ENCODE measurements around the gene TRIM65.

The TRIM65 gene

GRCh38 chr17:75909051-75909811, 12.5 kb upstream of the TRIM65 start:
- TF ChIP-seq EZH2phosphoT487 (IDR thresholded peaks at IDR 0.05; ENCODE audit: borderline replicate concordance, low read length): no peak
- no peak for TF ChIP-seq CTCF (IDR thresholded peaks at IDR 0.05; ENCODE audit: low read depth, low read length, poor library complexity, severe bottlenecking)
- H3K4me3 ChIP-seq (ENCODE audit: low read length): no peak overlapping the region
- H3K27ac ChIP-seq (ENCODE audit: low read depth, low read length): no peak overlapping the region
- H3F3A ChIP-seq (ENCODE audit: control insufficient read depth, insufficient read depth): 0 out of 2 replicates have a peak, but pooled peaks cover 3% of the 10 kb centered on the region
- H4K20me1 ChIP-seq (ENCODE audit: control insufficient read depth, insufficient read depth, low read depth, low read length): no peaks in the 10 kb centered on the region
- no peaks in the 10 kb centered on the region for H3K9me3 ChIP-seq (ENCODE audit: control insufficient read depth, insufficient read depth, low read length)
- H3K27me3 ChIP-seq (ENCODE audit: control insufficient read depth, low read length): no peaks in the 10 kb centered on the region
- no peak overlapping the region for H3K4me2 ChIP-seq (ENCODE audit: low read length)
- peaks cover 10% of the 10 kb centered on the region; the same call in 1 of the 2 replicates for H3K36me3 ChIP-seq (ENCODE audit: control insufficient read depth, low read length)
- peaks cover 8% of the 10 kb centered on the region for H3K4me1 ChIP-seq (ENCODE audit: control insufficient read depth, low read length)
- peaks cover 3% of the 10 kb centered on the region for H3K79me2 ChIP-seq (ENCODE audit: control insufficient read depth, low read length)
- H3K9me2 ChIP-seq (replicated peaks; ENCODE audit: control insufficient read depth, low read length): no peaks in the 10 kb centered on the region

DNA sequence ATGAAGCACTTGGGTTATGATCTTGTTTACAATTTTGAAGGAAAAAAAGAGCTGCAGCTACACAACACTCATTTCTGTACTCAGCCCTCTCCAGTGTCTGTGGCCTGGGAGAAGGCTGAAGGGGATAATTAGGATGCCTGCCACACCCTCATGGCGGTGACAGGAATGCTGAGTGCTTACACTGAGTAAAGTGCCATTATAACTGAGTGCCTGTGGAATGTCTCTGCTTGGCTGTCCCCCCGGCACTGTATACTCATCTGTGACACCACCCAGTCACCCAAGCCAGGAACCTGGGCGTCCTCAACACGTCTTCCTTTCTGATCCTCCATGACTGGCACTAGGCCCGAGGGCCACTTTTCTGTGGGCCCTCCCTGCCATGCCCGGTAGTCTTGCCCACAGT, 11.4 kb upstream of the TRIM65 start:
- Histone ChIP-seq H3K4me1 (ENCODE audit: control insufficient read depth, low read length) (peaks cover 16% of the 10 kb centered on the region), H3K9me2 (replicated peaks; ENCODE audit: control insufficient read depth, low read length) (no peaks in the 10 kb centered on the region), H3K79me2 (ENCODE audit: control insufficient read depth, low read length) (peaks cover 14% of the 10 kb centered on the region), H3F3A (ENCODE audit: control insufficient read depth, insufficient read depth) (0 out of 2 replicates have a peak, but pooled peaks cover 3% of the 10 kb centered on the region), H3K36me3 (ENCODE audit: control insufficient read depth, low read length) (peaks cover 14% of the 10 kb centered on the region; the same call in 1 of the 2 replicates), H3K9me3 (ENCODE audit: control insufficient read depth, insufficient read depth, low read length) (no peaks in the 10 kb centered on the region), H3K27me3 (ENCODE audit: control insufficient read depth, low read length) (no peaks in the 10 kb centered on the region), H3K4me3 (ENCODE audit: low read length) (no peak overlapping the region), H3K4me2 (ENCODE audit: low read length) (no peak overlapping the region), H4K20me1 (ENCODE audit: control insufficient read depth, insufficient read depth, low read depth, low read length) (no peaks in the 10 kb centered on the region), H3K27ac (ENCODE audit: low read depth, low read length) (no peak overlapping the region)
- no peak for TF ChIP-seq EZH2phosphoT487 (IDR thresholded peaks at IDR 0.05; ENCODE audit: borderline replicate concordance, low read length)
- TF ChIP-seq CTCF (IDR thresholded peaks at IDR 0.05; ENCODE audit: low read depth, low read length, poor library complexity, severe bottlenecking): no peak

DNA sequence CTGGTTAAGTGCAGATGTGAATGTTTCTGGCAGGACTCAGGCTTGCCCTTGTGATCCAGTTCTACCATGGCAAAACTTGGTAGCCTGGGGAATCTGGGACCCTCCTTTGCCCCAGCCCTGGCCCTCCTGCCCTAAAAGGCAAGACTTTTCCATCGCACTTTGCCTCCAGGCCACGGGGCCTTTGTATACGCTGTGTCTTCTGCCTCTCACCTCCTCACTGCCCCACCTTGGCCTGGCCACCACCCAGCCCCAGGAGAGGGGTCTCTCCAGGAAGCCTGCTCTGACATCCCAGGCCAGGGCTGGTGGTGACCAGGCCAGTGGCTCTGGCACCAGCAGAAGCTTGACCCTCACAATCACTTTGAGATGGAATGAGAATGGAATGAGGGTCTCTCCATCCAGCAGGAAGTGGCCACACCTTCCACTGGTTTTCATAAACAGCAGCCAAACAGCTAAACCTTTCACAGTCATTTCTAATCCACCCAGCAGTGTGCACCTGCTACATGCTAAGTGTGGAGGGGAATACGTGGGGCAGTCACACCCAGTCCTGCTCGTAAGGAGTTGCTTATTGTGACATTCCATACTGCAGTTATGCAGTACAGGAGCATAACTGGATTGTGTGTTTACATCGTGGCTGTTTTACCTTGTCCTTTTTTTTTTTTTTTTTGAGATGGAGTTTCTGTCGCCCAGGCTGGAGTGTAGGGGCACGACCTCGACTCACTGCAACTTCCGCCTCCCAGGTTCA, 9.6 kb upstream of the TRIM65 start:
- Histone ChIP-seq H3K4me3 (ENCODE audit: low read length) (no peak overlapping the region), H3K4me2 (ENCODE audit: low read length) (no peak overlapping the region)

More for the DNA sequence above, 9.6 kb upstream of the TRIM65 start:
- Histone ChIP-seq H3K36me3 (ENCODE audit: control insufficient read depth, low read length) (peaks cover 24% of the 10 kb centered on the region), H3F3A (ENCODE audit: control insufficient read depth, insufficient read depth) (0 out of 2 replicates have a peak, but pooled peaks cover 3% of the 10 kb centered on the region), H4K20me1 (ENCODE audit: control insufficient read depth, insufficient read depth, low read depth, low read length) (no peaks in the 10 kb centered on the region), H3K27me3 (ENCODE audit: control insufficient read depth, low read length) (no peaks in the 10 kb centered on the region), H3K9me2 (replicated peaks; ENCODE audit: control insufficient read depth, low read length) (no peaks in the 10 kb centered on the region), H3K4me1 (ENCODE audit: control insufficient read depth, low read length) (peaks cover 19% of the 10 kb centered on the region), H3K27ac (ENCODE audit: low read depth, low read length) (no peak overlapping the region), H3K79me2 (ENCODE audit: control insufficient read depth, low read length) (peaks cover 28% of the 10 kb centered on the region), H3K9me3 (ENCODE audit: control insufficient read depth, insufficient read depth, low read length) (no peaks in the 10 kb centered on the region)
- TF ChIP-seq EZH2phosphoT487 (IDR thresholded peaks at IDR 0.05; ENCODE audit: borderline replicate concordance, low read length) (no peak), CTCF (IDR thresholded peaks at IDR 0.05; ENCODE audit: low read depth, low read length, poor library complexity, severe bottlenecking) (no peak)

Measured in DOHH2 (cell line).